ENCODE measurements around the gene MT3. TPM values are rescaled to one million over a fixed set of nuclear protein-coding genes. Genes with fewer than 3 reads are reported as not detected.
A peak's percentile ranks its signal among the peaks of the same experiment; 100 is the strongest.

Gene MT3
- total and polyA plus RNA-seq, 2 of the 8 experiments (the other 6 are each of a cell fraction or from before 2014, with no cell fraction given), result 0.17 TPM; not detected in 1

DNA sequence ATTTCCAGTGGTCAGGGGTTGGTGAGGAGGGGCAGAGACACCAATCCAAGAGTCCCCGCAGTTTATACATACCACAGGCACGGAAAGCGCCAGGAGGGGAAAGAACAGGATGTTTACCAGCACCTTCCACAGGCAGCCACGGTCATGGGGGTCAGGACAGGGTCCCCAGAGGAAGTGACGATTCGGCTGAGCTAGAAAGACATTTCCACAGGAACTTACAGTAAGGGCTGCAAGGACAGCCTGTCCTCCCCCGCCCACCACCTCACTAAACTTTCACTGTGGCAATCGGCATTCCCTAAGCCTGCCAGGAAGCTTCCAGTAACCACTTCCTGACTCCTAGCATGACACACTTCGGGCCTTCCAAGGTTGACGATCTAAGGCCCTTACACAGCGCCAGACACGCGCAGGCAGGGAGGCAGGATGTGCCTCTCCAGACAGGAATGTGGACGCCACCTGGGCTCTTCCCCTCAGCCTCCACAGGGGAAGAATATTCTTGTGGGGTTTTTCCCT is 17.8 kb downstream of the MT3 start:
- Histone ChIP-seq H2BK5ac (ENCODE audit: low read depth, low read length) (no peak overlapping the region), H3K23me2 (ENCODE audit: low read depth, low read length) (peaks cover 11% of the 10 kb centered on the region; the same call in 1 of the 2 replicates), H3K4ac (replicated peaks; ENCODE audit: insufficient read length, low read depth, low read length) (no peak overlapping the region), H3K4me3 (ENCODE audit: extremely low read depth in 1 of 4, insufficient read depth in 2 of 4, low read depth in 3 of 4, low read length in 4 of 4) (no peak overlapping the region), H4K8ac (ENCODE audit: extremely low read depth, insufficient read depth, low read length) (no peak overlapping the region), H2BK12ac (ENCODE audit: low read depth, low read length) (peak overlapping the region; percentile 95; the same call in 1 of the 2 replicates), H2AFZ (ENCODE audit: low read length) (no peak overlapping the region), H3K14ac (ENCODE audit: insufficient read length) (no peak overlapping the region), H3K79me1 (ENCODE audit: low read depth, low read length) (no peaks in the 10 kb centered on the region), H3K18ac (ENCODE audit: extremely low read depth, low read length) (0 out of 2 replicates have a peak overlapping the region, but pooled peaks have one; percentile 51), H3K27me3 (replicated peaks in 1 of 4; ENCODE audit: control insufficient read depth in 3 of 4, extremely low read depth in 1 of 4, insufficient read depth in 3 of 4, low read length in 3 of 4) (peaks cover 27 to 58% (median 49%) of the 10 kb centered on the region in 4 experiments), H2AK5ac (ENCODE audit: low read depth, low read length) (no peak overlapping the region), H3K9ac (replicated peaks in 1 of 4; ENCODE audit: extremely low read depth in 1 of 4, low read depth in 3 of 4, low read length in 3 of 4) (no peak overlapping the region; a peak in 1 of 7 replicates), H4K5ac (ENCODE audit: insufficient read length, low read depth, low read length) (no peak overlapping the region), H3K4me1 (replicated peaks in 1 of 4; ENCODE audit: control insufficient read depth in 3 of 4, insufficient read depth in 4 of 4, low read length in 3 of 4) (peaks cover 7 to 21% (median 10%) of the 10 kb centered on the region in 4 experiments), H3K4me2 (ENCODE audit: insufficient read depth in 1 of 2, low read depth in 2 of 2, low read length in 2 of 2) (peak overlapping the region in 1 of 2 experiments; percentile 77; a peak in 1 of 4 replicates), H3K36me3 (ENCODE audit: control insufficient read depth in 2 of 4, insufficient read depth in 4 of 4, low read length in 3 of 4) (no peaks in the 10 kb centered on the region), H4K91ac (replicated peaks; ENCODE audit: insufficient read length, low read length) (no peak overlapping the region), H3K27ac (ENCODE audit: low read depth, low read length) (no peak overlapping the region), H2BK120ac (replicated peaks; ENCODE audit: low read depth, low read length) (no peak overlapping the region), H2BK15ac (ENCODE audit: low read length) (peak overlapping the region; percentile 48; the same call in 1 of the 2 replicates), H3K79me2 (ENCODE audit: control insufficient read depth in 1 of 2, insufficient read depth in 2 of 2, low read length in 2 of 2) (no peaks in the 10 kb centered on the region), H2BK20ac (ENCODE audit: low read length) (no peak overlapping the region), H4K20me1 (replicated peaks in 1 of 2; ENCODE audit: control insufficient read depth in 1 of 2, insufficient read depth in 2 of 2, low read length in 2 of 2) (peaks cover 0 to 2% of the 10 kb centered on the region in 2 experiments), H3K23ac (ENCODE audit: insufficient read length) (no peak overlapping the region), H3K9me3 (ENCODE audit: insufficient read depth in 2 of 2, low read depth in 1 of 2, low read length in 1 of 2) (no peaks in the 10 kb centered on the region), H3K56ac (replicated peaks; ENCODE audit: insufficient read length, low read depth, low read length) (no peak overlapping the region)
- FAIRE-seq (no peak), DNase-seq (ENCODE audit: low read depth in 1 of 2, low spot score in 2 of 2) (no peak)
- CTCF ChIA-PET (ENCODE audit: partially characterized antibody), result interaction anchor here (0.9 to 9.2 kb wide), 7 partner anchors 10 to 95 kb away, joined by 3 to 85 read pairs (median 5); partner anchors contain the start of gene MT1E
- POLR2A ChIA-PET (ENCODE audit: partially characterized antibody), result interaction anchor here (0.7 to 8.0 kb wide), 5 partner anchors 10 to 74 kb away, joined by 3 to 66 read pairs (median 3); partner anchors contain the start of gene MT1E
- 70% methylated on average over 14 of the region's 14 CpGs; no CpG with 5 or more reads in 1 of the 2 experiments for WGBS, 2 experiments (ENCODE audit: extremely low coverage in 1 of 2, insufficient coverage in 1 of 2, insufficient read length in 1 of 2, insufficient replicate concordance in 2 of 2, low coverage in 1 of 2, low lambda C conversion rate in 2 of 2, missing lambda C conversion rate in 1 of 2)
- TF ChIP-seq RAD21 (IDR thresholded peaks at IDR 0.05 in 1 of 2, conservative IDR thresholded peaks at IDR 0.05 in 1 of 2; ENCODE audit: low read depth in 2 of 2, low read length in 2 of 2) (no peak), SRF (IDR thresholded peaks at IDR 0.05; ENCODE audit: low read depth, low read length) (no peak), GABPA (IDR thresholded peaks at IDR 0.05; ENCODE audit: borderline replicate concordance, insufficient read depth, low read length) (no peak), HDAC6 (IDR thresholded peaks at IDR 0.05; ENCODE audit: low read depth, low read length) (no peak), POLR2AphosphoS5 (IDR thresholded peaks at IDR 0.05; ENCODE audit: low read depth, low read length) (no peak), SIN3A (conservative IDR thresholded peaks at IDR 0.05 in 1 of 2, IDR thresholded peaks at IDR 0.05 in 1 of 2; ENCODE audit: low read depth in 1 of 2, low read length in 2 of 2) (no peak), TAF1 (IDR thresholded peaks at IDR 0.05; ENCODE audit: low read depth, low read length) (no peak), ZNF274 (IDR thresholded peaks at IDR 0.05; ENCODE audit: borderline replicate concordance, extremely low read depth, low read length) (no peak), KDM4A (IDR thresholded peaks at IDR 0.05; ENCODE audit: low read depth, low read length, severe bottlenecking) (no peak), PHF8 (conservative IDR thresholded peaks at IDR 0.05; ENCODE audit: low read depth, low read length) (no peak)
- TF ChIP-seq, protein P1, sequence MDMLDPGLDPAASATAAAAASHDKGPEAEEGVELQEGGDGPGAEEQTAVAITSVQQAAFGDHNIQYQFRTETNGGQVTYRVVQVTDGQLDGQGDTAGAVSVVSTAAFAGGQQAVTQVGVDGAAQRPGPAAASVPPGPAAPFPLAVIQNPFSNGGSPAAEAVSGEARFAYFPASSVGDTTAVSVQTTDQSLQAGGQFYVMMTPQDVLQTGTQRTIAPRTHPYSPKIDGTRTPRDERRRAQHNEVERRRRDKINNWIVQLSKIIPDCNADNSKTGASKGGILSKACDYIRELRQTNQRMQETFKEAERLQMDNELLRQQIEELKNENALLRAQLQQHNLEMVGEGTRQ (IDR thresholded peaks at IDR 0.05; ENCODE audit: low read length), result no peak

Measured in H1 (cell line).